K562 (cell line): Measurements from ENCODE around the gene TSPAN32. TPM values are rescaled to one million over a fixed set of nuclear protein-coding genes. Genes with fewer than 3 reads are reported as not detected.

ENCODE experiments used
- ATAC-seq: fragments of 200-7000 bp; cut with Tn5 transposase; 3 replicates; pipeline ENCODE4 v1.9.1; 2020; ENCODE audit warnings: moderate library complexity
- BruUV-seq: library from RNA; stranded (reverse); fragments of 400-500 nt; replicated peaks from 2 replicates; lab custom pipeline; 2021; lab: Mats Ljungman, UMichigan
- CTCF ChIA-PET: fragments of 300-600 bp; formaldehyde crosslinking; extraction: SDS; loops from one replicate; lab custom pipeline; 2021; ENCODE audit warnings: low intra/inter-chr PET ratio; lab: Yijun Ruan, JAX
- POLR2A ChIA-PET: fragments of 300-600, 350-650 bp; sonication (Branson Sonifier 250); formaldehyde crosslinking; extraction: SDS; loops from one replicate; lab custom pipeline; 2021; ENCODE audit warnings: antibody characterized with exemption, inconsistent platforms; lab: Yijun Ruan, JAX
- DNase-seq, 4 experiments: peaks; one replicate each; pipeline versions ENCODE4 v3.0.0 to v3.0.0-alpha.2; 2011 to 2018; ENCODE audit warnings: low spot score in 3 of 4, mixed read lengths in 3 of 4; ENCODE audit errors: extremely low read depth in 1 of 4
- FAIRE-seq: peaks from 2 replicates; lab custom pipeline; 2011; peaks lifted over from hg19 to GRCh38; lab: Jason Lieb, UNC
- H2AFZ ChIP-seq: 2 replicates; pipeline ENCODE4 v1.6.0; 2011; ENCODE audit warnings: low read depth, low read length, control low read depth, inconsistent platforms
- H3K27ac ChIP-seq: fragments of 200-600 bp; 3 replicates; pipeline ENCODE4 v1.8.0; 2011; ENCODE audit warnings: low read depth, mild to moderate bottlenecking, control low read depth, inconsistent platforms, low read length, moderate library complexity, mixed read lengths; ENCODE audit errors: extremely low read depth
- H3K27me3 ChIP-seq, 2 experiments: fragments of 300-600 bp in 1 of 2; 2 replicates in 1 of 2; 3 replicates in 1 of 2; pipeline versions ENCODE4 v1.6.0 to v1.8.0; 2011; ENCODE audit warnings: inconsistent platforms in 2 of 2, low read length in 2 of 2, mild to moderate bottlenecking in 1 of 2, mixed read lengths in 1 of 2, moderate library complexity in 1 of 2; ENCODE audit not compliant: control insufficient read depth in 2 of 2, insufficient read depth in 2 of 2
- H3K36me3 ChIP-seq: fragments of 300-600 bp; 3 replicates; pipeline ENCODE4 v1.8.0; 2011; ENCODE audit warnings: mild to moderate bottlenecking, low read length, inconsistent platforms; ENCODE audit not compliant: control insufficient read depth, insufficient read depth
- H3K4me1 ChIP-seq, 2 experiments: fragments of 200-600 bp in 1 of 2; replicated peaks in 1 of 2; 2 replicates in 1 of 2; 3 replicates in 1 of 2; pipeline versions ENCODE4 v1.5.1 to v1.8.0; 2011; ENCODE audit warnings: inconsistent platforms in 2 of 2, low read length in 2 of 2, mild to moderate bottlenecking in 1 of 2, mixed read lengths in 1 of 2, moderate library complexity in 1 of 2; ENCODE audit not compliant: control insufficient read depth in 2 of 2, insufficient read depth in 2 of 2
- H3K4me2 ChIP-seq: 2 replicates; pipeline ENCODE4 v1.6.1; 2011; ENCODE audit warnings: low read length, control low read depth, inconsistent platforms, mixed read lengths; ENCODE audit not compliant: insufficient read depth
- H3K4me3 ChIP-seq: fragments of 200-600 bp; sonication (generic), shearing (Covaris generic); 2 replicates; pipeline ENCODE4 v1.5.1; 2016; ENCODE audit warnings: control low read depth, inconsistent platforms
- H3K79me2 ChIP-seq: fragments of 200-600 bp; 3 replicates; pipeline ENCODE4 v1.8.0; 2011; ENCODE audit warnings: low read length, inconsistent platforms; ENCODE audit not compliant: control insufficient read depth, insufficient read depth
- H3K9ac ChIP-seq, 2 experiments: 2 replicates each; pipeline versions ENCODE4 v1.6.0 to v1.6.1; 2011; ENCODE audit warnings: low read depth in 2 of 2, low read length in 2 of 2, control low read depth in 1 of 2, inconsistent platforms in 1 of 2, mild to moderate bottlenecking in 1 of 2, mixed read lengths in 1 of 2; ENCODE audit not compliant: insufficient read depth in 1 of 2
- H3K9me1 ChIP-seq: one replicate; pipeline ENCODE4 v1.6.0; 2011; ENCODE audit warnings: inconsistent platforms, mild to moderate bottlenecking, low read length, moderate library complexity; ENCODE audit not compliant: control insufficient read depth, insufficient read depth
- H3K9me3 ChIP-seq: replicated peaks from 2 replicates; pipeline ENCODE4 v1.5.1; 2011; ENCODE audit warnings: low read depth, low read length, inconsistent platforms; ENCODE audit not compliant: control insufficient read depth, insufficient read depth
- H4K20me1 ChIP-seq: replicated peaks from 2 replicates; pipeline ENCODE4 v1.6.1; 2011; ENCODE audit warnings: low read length, inconsistent platforms, mixed read lengths; ENCODE audit not compliant: control insufficient read depth, insufficient read depth
- ARHGAP35 ChIP-seq: fragments of 450-650 bp; IDR thresholded peaks from 2 replicates; pipeline ENCODE4 v1.6.1; 2018; ENCODE audit not compliant: partially characterized antibody
- HOXB6 ChIP-seq: fragments of 250-450 bp; sonication (Bioruptor Pico); IDR thresholded peaks from 2 replicates; pipeline ENCODE4 v1.5.1; 2022; ENCODE audit warnings: mild to moderate bottlenecking, borderline replicate concordance
- RNF2 ChIP-seq: sonication (generic); IDR thresholded peaks from 2 replicates; pipeline ENCODE4 v1.6.1; 2016
- TEAD1 ChIP-seq, 2 experiments: fragments of 450-650 bp in 1 of 2; sonication (generic) in 1 of 2; formaldehyde crosslinking; IDR thresholded peaks; 2 replicates each; pipeline versions ENCODE4 v1.4.0 to v1.8.0; 2020 to 2022; ENCODE audit warnings: mild to moderate bottlenecking in 2 of 2, missing genetic modification reagents in 1 of 2
- ZNF639 ChIP-seq, 2 experiments: fragments of 200-800 bp in 1 of 2; sonication (Bioruptor generic) in 1 of 2; sonication (generic) in 1 of 2; formaldehyde crosslinking in 1 of 2; IDR thresholded peaks in 1 of 2; conservative IDR thresholded peaks in 1 of 2; 2 replicates each; pipeline versions ENCODE4 v1.5.0 to v1.6.1; 2016 to 2020; ENCODE audit warnings: missing compliant biosample characterization in 1 of 2, missing genetic modification characterization in 1 of 2, missing genetic modification reagents in 1 of 2
- WGBS: fragments of 100-300 bp; shearing (Covaris generic); methylation state at CpG from one replicate; pipeline ENCODE4 v1.1.6; 2016; ENCODE audit warnings: low coverage, mixed read lengths; ENCODE audit not compliant: insufficient coverage; ENCODE audit errors: missing lambda C conversion rate; 5-methylcytosine and 5-hydroxymethylcytosine counted together
- in situ Hi-C: fragments of 300-500 bp; cut with MboI; formaldehyde crosslinking; loops from 4 replicates; pipeline ENCODE4 v1.15.0; 2018; ENCODE audit warnings: inconsistent platforms, mixed read lengths
- intact Hi-C: fragments of 100-400 bp; cut with micrococcal nuclease; formaldehyde crosslinking; loops from 2 replicates; pipeline ENCODE4 v1.14.2; 2022
- polyA plus RNA-seq, 8 experiments: library from polyadenylated mRNA; depleted of rRNA in 4 of 8; stranded (reverse) in 5 of 8; unstranded in 3 of 8; fragments of >200 nt; fragmentation: Nextera tagmentation in 2 of 8; fragmentation: Illumina TruSeq in 1 of 8; extraction: Ambion mirVana in 2 of 8; extraction: Trizol in 1 of 8; gene quantifications; 2 replicates each; pipeline versions ENCODE4 v1.2.1 to v1.2.3, GENCODE V29; 2011 to 2014; ENCODE audit warnings: inconsistent platforms in 1 of 8, missing spikeins in 1 of 8
- total RNA-seq, 7 experiments: library from RNA; depleted of rRNA in 6 of 7; stranded (reverse); fragments of >200 nt in 6 of 7; fragmentation: Illumina TruSeq in 2 of 7; extraction: Trizol in 2 of 7; gene quantifications; 2 replicates each; pipeline versions ENCODE4 v1.2.1 to v1.2.3, GENCODE V29; 2011 to 2021; ENCODE audit warnings: low replicate concordance in 1 of 7
- TF ChIP-seq, protein P1 (sequence below): fragments of 250-450 bp; sonication (Bioruptor Pico); IDR thresholded peaks from 2 replicates; pipeline ENCODE4 v1.5.0; 2021; ENCODE audit warnings: mild to moderate bottlenecking, borderline replicate concordance

TSPAN32 gene
- total and polyA plus RNA-seq, 9 of the 15 experiments (the other 6 are each of a cell fraction or from before 2014, with no cell fraction given) = 0.21 to 7.3 (median 2.6) TPM

GRCh38 chr11:2261436-2262230 lies 40.2 kb upstream of the TSPAN32 start (continued):
- TF ChIP-seq, protein P1, sequence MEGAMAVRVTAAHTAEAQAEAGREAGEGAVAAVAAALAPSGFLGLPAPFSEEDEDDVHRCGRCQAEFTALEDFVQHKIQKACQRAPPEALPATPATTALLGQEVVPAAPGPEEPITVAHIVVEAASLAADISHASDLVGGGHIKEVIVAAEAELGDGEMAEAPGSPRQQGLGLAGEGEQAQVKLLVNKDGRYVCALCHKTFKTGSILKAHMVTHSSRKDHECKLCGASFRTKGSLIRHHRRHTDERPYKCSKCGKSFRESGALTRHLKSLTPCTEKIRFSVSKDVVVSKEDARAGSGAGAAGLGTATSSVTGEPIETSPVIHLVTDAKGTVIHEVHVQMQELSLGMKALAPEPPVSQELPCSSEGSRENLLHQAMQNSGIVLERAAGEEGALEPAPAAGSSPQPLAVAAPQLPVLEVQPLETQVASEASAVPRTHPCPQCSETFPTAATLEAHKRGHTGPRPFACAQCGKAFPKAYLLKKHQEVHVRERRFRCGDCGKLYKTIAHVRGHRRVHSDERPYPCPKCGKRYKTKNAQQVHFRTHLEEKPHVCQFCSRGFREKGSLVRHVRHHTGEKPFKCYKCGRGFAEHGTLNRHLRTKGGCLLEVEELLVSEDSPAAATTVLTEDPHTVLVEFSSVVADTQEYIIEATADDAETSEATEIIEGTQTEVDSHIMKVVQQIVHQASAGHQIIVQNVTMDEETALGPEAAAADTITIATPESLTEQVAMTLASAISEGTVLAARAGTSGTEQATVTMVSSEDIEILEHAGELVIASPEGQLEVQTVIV (CRISPR knock-in tag) = no peak
- no peak for TF ChIP-seq HOXB6 (CRISPR knock-in tag)
- no peak for TF ChIP-seq ARHGAP35

DNA sequence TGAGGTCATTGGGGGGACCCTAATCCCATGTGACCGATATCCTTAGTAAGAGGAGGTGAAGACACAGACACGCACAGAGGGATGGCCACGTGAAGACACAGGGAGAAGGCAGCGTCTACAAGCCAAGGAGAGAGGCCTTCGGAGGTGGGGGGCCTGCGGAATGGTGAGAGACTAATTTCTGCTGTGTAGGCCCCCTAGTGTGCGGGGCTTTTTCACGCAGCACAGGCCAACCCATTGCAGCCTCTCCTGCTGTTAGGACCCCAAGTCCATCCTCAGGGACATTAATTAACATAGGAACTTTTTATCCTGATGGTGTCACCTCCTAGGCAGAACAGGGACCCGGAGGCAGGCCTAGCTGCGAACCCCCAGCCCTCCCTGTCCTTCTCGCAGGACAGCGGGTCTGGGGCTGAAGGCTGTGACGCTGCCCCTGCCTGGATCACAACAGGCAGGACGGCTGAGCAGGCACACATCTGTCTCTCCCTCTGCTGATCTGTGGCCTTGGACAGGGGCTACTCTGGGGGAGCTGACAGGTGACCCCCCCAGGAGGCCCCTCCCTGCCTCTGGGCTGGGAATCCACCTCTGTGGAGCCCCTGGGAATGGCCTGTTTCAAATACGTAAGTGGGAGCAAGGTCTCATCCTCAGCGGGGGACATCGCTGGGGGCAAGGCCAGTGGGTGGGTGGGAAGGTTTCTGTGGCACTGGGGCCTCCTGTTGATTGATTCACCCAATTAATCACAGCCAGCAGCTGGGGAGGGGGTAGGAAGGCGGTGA lies 39.3 kb upstream of the TSPAN32 start:
- Histone ChIP-seq H3K79me2 (no peaks in the 10 kb centered on the region), H3K9me3 (no peaks in the 10 kb centered on the region), H3K9me1 (no peaks in the 10 kb centered on the region), H3K27me3 (peaks cover 24 to 90% of the 10 kb centered on the region in 2 experiments; a peak in 4 of 5 replicates), H3K4me3 (no peak overlapping the region), H2AFZ (no peak overlapping the region), H3K4me2 (no peak overlapping the region), H3K36me3 (no peaks in the 10 kb centered on the region), H4K20me1 (peaks cover 17% of the 10 kb centered on the region; the same call in 1 of the 2 replicates), H3K9ac (no peak overlapping the region), H3K4me1 (peaks cover 3 to 36% of the 10 kb centered on the region in 2 experiments; a peak in 4 of 5 replicates), H3K27ac (no peak overlapping the region)
- CTCF ChIA-PET = no interaction called here
- BruUV-seq = no TSS peak
- DNase-seq (no peak), ATAC-seq (no peak), FAIRE-seq (no peak)
- no peak for TF ChIP-seq ZNF639 (CRISPR knock-in tag; conservative IDR thresholded peaks at IDR 0.05 in 1 of 2, IDR thresholded peaks at IDR 0.05 in 1 of 2)
- no peak for TF ChIP-seq TEAD1 (CRISPR knock-in tag; IDR thresholded peaks at IDR 0.05)
- no peak for TF ChIP-seq RNF2
- intact Hi-C loops = no loop called here
- WGBS = 24% methylated on average over 15 of the region's 18 CpGs
- in situ Hi-C loops = no loop called here
- POLR2A ChIA-PET = no interaction called here
